Stimulated activated CD4-positive, alpha-beta T cell treated with anti-CD3 and anti-CD28 coated beads, Interleukin-1b, Interleukin-23, amount 100 ng/mL, for 48 hours (primary cell): Measurements from ENCODE around the gene GNG4.
"Not testable (repeated sequence)": the region's sequence is repeated elsewhere in the genome, so short reads cannot be mapped to it uniquely, and the experiment has no call there.

Experiments used
- DNase-seq: peaks from one replicate; pipeline ENCODE4 v3.0.0-alpha.2; 2020

The GNG4 gene

DNA sequence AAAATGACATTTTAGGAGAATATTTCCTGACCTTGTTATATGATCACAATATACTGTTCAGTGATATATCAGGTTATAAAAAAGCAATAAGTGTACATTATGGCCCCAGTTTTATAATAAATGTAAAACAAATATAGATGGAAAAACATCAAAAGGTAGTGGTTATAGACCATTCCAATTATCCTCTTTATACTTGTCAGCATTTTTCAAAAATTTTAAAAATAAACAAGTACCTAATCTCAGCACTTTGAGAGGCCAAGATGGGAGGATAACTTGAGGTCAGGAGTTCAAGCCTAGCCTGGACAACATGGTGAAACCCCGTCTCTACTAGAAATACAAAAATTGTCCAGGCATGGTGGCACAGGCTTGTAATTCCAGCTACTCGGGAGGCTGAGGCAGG is 75.7 kb downstream of the GNG4 start:
- DNase-seq = no peak

DNA sequence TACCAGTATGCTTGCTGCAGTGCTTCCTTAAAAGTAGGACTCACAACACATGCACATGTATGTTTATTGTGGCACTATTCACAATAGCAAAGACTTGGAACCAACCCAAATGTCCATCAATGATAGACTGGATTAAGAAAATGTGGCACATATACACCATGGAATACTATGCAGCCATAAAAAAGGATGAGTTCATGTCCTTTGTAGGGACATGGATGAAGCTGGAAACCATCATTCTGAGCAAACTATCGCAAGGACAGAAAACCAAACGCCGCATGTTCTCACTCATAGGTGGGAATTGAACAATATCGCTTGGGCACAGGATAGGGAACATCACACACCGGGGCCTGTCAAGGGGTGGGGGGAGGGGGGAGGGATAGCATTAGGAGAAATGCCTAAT is 76.6 kb downstream of the GNG4 start:
- not testable (repeated sequence) for DNase-seq

DNA sequence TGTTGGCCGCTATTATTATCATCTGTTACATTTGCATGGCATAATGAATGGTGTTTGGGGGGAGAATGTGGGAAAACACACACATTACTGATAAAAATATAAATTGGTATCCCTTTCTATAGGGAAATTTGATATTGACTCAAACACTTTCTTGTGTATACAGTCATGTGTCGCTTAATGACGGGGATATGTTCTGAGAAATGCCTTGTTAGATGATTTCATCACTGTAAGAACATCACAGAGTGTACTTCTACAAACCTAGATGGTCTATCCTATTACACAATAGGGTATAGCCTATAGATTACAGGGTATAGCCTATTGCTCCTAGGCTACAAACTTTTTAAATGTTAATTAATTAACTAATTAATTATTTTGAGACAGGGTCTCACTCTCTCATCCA is 78.1 kb downstream of the GNG4 start:
- no peak for DNase-seq

DNA sequence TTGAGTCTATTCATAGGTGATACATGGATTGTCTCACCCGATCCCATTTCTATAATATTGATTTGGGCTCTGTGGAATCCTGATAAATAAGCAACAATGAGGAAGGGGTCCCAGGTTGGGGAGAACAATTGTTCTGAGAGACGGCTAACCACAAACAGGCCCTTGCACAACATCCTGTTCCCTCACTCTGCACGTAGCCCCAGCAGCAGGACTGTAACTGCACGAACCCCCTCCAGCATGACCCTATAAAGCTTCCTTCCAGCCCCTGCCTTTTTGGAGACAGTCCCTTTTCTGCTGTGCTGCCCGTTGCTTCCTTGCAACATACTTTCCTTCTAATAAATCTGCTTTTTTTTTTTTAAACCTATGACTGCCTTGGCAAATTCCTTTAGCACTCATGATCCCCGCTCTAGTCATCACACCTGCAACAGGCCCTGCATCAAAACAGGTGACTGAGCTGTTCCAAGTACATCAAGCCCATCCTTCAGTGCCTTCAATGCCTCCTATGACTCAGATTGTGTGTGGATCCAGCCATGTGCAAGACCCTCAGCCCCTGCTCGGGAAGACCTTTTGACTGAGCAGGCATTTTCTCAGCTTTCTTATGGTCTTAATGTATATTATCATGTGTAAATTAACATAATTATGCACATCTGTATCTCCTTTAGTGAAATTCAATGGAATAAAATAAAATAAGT is 81.6 kb downstream of the GNG4 start:
- DNase-seq = no peak

DNA sequence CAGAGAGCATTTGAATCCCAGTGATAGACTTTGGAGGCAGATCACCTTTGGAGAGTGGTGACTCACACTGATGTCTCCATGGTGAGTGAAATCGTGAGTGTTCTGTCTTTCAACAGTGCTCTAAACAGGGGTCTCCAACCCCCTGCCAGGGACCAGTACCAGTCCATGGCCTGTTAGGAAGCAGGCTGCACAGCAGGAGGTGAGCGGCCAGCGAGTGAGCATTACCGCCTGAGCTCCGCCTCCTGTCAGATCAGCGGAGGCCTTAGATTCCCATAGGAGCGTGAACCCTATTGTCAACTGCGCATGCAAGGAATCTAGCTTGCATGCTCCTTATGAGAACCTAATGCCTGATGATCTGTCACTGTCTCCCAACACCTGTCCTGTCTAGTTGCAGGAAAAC is 83.5 kb downstream of the GNG4 start:
- no peak for DNase-seq

DNA sequence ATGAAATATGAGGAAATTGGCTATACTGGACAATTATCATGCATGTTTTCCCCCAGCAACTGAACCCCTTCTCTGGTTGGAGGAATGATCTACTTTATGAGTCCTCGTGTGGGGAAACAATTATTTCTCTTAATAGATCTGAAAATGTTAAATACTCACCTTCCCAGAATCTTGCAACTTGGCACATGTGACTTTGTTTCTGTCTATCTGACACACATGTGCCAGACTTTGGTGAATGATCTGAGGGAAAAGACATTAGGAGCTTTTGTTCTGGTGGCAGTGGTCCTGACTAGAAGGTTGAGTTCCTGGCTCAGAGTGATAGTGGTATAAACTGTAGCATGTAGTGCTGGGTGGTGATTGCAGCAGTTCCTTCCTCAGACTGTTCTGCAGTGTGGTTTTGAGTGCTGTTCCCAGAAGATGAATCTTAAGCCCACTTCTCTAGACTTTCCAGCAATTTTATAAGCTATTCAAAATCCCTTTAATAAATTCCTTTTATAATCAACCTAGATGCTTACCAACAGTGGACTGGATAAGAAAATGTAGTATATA is 86.0 kb downstream of the GNG4 start:
- DNase-seq = no peak

DNA sequence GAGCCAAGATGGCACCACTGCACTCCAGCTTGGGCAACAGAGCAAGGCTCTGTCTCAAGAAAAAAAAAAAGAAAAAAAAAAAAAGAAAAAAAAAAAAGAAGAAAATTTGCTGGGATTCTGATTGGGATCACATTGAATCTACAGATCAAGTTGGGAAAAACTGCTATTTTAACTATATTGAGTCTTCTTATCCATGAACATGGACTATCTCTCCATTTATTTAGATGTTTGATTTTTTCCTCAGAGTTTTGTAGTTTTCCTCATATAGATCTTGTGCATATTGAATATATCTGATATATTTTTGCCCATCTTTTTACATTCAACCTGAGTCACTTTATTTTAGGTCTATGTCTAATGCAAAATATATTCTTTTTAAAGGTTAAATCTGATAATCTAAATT is 87.0 kb downstream of the GNG4 start:
- DNase-seq = no peak

DNA sequence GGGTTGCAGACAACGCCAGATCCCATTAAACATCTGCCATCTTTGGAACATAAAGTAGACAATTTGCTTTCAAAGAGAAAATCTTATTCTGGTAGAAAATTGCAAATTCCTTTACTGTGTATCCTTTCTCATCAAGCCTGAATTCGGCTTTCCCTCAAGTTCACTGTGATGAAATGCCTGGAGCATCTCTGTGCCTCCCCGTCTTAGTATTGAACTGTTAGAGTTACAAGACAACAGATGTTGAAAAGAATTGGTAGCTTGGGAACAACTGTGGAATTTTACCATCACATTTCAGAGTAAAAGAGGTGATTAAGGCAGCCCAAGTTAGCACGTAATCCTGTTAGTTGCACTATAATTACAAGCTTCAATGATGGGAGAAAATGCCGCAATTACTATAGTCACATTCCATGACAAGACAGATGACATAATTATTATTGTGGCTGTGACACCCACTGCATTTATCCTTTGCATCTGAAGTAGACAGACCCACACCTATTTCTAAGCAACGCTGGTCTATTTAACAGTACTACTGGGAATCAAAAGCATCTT is 90.9 kb downstream of the GNG4 start:
- DNase-seq = no peak

DNA sequence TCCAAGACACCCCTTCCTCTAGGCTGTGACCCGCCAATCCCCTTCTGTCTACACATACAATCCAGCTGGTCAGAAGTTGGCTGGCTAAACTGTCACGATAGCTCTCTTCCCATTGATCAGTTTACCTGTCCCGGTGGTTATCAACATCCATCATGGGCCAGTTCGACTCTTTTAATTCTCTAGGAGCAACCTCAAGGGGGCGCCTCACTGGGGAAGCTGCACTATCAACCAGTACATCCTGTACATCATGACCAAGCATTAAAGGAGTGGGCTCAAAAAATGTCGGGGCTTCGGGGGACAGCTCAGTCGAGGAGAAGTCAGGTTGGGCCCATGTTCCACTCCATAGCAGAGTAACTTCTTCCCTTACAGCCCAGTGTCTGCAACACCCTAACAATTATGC is 92.1 kb downstream of the GNG4 start:
- no peak for DNase-seq

DNA sequence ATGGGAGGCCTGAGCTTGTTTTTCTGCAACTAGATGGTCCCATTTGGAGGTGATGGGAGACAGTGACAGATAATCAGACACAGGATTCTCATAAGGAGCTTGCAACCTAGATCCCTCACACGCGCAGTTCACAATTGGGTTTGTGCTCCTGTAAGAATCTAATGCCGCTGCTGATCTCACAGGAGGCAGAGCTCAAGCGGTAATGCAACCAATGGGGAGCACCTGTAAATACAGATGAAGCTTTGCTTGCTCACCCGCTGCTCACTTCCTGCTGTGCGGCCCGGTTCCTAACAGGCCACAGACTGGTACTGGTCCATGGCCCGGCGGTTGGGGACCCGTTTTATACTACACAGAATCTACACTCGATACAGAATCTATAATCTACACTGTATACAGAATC is 92.8 kb downstream of the GNG4 start:
- DNase-seq = no peak

DNA sequence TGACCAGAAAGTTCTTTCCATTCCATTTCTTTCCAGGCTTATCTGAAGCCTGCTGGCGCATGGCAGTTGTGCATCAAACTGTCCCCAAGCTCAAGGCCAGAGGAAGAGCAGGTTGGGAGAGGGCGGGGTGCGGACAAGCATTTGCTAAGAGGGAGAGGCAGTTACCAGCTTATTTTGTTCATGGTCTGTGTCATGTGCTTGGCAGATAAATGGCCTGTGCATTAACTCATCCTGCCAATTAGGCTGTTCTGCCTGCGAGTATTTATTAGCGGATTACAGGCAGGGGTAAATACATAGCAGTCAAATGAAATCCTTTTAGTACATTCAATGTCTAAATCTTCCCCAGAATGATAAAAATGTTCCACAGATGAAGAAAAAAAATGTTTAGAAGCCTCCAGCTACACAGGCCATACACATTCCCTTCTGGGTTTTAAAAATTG is 96.5 kb downstream of the GNG4 start:
- DNase-seq = no peak

DNA sequence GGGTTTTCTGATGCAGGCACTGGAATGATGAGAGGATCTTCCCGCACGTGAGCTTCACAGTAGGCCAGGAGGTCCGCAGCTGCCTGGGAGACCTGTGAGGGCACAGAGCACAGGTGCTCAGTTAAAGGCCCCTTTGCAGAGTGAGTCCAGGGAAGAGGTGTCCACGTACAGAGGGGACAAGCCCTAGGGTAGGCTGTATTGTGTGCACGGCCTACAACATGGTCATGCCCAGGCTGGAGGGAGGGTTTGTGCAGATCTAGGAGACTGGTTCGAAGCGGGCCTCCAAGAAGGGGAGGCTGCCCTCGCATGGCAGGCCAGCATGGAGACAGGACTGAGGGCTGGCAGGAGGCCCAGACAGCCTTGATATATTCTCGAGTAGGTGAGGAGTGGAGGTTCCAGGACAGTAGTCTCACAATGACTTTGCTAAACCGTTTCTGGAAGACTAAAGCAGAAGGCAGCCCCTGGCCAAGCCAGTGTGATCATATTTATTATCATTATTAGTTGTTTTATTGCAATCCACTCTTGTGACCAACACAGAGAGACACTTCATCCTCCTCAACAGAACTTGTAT is 97.4 kb downstream of the GNG4 start:
- DNase-seq = no peak

DNA sequence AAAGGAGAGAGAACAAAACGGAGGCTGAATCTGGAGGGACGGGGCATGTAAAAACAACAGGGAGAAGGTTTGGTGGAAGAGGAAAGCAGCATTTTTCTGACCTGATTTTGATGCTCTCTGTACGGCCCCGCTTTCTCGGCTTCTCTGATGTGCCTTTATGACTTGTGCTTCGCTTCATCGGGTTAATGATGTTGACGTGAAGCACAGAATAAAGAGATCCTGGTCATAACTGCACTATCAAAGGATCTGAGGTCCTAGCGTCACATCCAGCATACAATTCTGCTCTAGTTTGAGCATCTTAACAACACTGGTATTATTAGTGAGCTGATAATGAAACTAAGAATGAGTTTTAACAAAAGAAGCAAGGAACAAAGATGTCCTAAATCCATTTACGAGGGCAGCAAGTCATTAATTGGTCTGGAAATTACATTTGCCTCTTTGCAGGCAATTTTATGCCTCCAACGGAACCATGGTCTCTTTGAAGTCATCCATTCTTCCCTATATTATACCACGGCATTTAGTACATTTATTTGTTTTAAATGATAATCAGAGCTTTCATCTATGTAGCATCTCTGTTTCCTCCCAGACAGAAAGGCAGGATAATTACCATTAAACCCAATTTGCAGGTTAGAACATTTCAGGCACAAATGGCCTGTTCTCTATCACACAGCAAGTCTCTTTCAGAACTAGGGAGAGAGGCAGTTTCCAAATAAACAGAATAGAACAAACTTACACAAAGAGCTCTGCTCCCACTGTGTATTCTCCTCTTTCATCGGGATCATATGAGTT is 100.0 kb downstream of the GNG4 start:
- DNase-seq = no peak

DNA sequence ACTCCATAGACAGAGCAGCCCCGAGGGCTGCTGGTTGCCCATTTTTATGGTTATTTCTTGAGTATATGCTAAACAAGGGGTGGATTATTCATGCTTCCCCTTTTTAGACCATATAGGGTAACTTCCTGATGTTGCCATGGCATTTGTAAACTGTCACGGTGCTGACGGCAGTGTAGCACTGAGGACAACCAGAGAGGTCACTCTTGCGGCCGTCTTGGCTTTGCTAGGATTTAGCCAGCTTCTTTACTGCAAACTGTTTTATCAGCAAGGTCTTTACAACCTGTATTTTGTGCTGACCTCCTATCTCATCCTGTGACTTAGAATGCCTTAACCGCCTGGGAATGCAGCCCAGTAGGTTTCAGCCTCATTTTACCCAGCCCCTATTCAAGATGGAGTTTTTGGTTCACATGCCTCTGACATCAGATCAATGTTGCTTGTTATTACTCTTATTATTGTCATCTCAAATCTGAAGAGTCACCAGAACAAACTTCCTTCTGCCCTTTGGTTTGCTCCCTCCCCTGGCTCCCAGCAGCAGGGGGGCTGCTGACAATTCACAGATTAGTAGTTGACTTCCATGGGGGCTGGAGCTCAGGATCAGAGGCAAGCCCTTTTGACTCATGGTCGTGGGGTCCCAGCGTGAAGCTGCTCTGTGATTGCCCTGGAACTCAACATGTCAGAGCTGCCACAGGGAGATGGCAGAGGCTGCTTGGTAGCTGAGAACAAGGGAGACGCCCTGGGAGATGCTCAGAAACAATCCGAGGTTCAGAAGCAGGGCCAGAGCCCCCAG is 103.0 kb downstream of the GNG4 start:
- DNase-seq = not testable (repeated sequence)

DNA sequence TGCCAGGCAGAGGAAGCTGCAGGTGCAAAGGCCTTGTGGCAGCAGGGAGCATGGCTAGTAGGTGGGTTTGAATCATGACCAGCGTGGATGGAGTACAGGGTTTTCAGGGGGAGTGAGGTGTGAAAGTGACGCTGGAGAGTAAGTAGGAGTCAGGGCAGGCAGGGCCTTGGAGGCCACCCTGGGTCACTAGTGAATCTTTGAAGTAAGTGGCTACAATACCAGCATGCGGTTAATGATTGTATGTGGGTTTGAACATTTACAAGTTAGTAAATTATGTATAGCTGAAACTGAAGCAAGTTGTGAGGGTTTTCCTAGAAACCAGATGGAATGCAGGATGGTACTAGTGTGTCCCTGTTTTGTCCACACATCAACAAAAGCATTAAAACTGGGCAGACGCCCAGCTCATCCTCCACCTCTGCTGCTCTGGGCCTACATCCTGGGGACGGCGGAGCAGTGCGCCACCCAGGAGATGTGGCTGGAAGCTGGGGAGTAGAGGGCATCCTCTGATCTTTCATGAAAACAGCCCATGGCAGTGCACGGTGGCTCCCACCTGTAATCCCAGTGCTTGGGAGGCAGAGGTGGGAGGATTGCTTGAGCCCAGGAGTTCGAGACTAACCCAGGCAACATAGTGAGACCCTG is 104.2 kb downstream of the GNG4 start:
- DNase-seq = no peak

DNA sequence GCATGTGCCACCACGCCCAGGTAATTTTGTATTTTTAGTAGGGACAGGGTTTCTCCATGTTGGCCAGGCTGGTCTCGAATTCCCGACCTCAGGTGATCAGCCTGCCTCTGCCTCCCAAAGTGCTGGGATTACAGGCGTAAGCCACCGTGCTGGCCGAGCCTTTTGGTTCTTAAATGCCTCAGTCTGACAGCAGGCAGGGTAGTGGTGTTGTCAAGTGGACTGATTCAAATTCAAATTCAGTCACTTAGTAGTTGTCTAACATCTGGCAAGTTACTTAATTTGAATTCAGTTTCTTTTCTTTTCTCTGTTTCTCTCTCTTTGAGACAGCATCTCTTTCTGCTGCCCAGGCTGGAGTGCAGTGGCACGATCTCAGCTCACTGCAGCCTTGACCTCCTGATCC is 106.7 kb downstream of the GNG4 start:
- DNase-seq = not testable (repeated sequence)

DNA sequence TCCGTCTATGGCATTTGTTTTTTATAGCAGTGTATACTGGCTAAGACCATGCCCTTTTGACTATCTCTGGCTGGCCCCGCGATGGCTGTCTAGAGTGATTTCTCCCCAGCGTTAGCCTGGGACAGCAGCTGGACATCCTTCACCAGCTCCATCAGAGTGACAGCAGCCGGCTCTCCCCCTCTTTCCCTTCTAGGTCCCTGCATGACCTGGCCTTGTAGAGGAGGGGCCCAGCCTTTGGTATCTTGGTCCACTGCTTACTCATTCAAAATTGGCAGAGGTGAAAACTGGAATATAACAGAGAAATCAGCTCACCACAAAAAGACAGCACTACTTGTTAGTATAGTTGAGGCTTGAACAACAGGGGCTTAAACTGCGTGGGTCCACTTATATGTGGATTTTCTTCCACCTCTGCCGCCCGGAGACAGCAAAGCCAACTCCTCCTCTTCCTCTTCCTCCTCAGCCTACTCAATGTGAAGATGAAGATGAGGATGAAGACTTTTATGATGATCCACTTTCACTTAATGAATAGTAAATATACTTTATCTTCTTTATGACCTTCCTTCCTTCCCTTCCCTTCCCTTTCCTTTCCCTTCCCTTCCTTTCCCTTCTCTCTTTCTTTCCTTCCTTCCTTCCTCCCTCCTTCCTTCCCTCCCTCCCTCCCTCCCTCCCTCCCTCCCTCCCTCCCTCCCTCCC is 116.0 kb downstream of the GNG4 start:
- DNase-seq = no peak

DNA sequence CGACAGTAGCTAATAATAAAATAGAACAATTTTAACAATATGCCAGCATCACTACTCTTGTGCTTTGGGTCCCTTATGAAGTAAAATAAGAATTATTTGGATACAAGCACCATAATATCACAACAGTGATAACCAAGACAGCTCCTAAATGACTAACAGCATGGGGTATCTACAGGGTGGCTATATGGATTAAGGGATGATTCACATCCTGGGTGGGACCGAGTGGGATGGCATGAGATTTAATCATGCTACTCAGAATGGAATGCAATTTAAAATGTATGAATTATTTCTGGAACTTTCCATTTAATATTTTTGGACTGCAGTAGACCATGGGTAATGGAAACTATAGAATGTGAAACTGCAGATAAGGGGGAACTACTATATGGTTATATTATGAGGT is 117.2 kb downstream of the GNG4 start:
- no peak for DNase-seq

DNA sequence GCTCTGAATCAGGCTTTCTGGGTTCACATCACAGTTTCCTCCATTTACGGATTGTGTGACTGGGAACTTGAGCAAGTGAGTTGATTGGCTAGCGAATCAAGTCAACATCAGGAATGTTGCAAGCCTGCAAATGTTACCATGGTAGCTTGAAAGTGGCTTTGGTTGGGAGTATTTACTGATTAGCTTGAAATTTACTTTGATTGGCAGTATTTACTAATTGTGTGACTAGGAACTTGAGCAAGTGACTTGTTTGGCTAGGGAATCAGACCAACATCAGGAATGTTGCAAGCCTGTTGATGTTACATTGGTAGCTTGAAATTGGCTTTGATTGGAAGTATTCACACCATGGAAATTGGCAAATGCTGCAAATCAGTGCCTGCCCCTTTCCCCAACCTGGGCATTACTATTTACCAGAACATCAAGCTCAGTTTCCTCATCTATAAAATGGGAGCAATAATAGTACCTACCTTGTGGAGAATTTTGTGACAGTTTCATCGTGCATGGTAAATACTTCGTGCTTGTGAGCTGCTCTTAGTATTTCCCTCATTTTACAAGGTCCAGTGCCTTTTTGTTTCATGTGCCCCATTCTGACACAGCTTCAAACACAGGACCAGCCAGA is 122.3 kb downstream of the GNG4 start:
- no peak for DNase-seq

DNA sequence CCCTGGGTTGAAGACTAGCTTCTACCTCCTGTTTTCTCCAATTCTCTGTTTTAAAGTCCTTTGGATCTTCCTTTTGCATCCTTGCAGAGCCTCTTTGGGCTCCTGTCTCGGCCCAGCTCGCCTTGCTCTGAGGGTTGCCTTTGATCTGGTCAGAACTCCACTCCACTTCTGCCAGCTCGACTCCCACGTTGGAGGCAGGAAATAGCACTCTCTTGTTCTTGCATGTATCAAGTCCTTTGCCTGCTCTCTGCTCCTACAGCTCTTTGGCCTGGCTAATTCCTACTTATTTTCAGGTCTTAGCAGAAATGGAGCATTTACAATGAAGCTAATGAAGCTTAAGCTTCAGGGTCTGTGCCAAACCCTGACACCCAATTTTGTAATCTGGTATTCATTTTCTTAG is 124.3 kb downstream of the GNG4 start:
- no peak for DNase-seq

DNA sequence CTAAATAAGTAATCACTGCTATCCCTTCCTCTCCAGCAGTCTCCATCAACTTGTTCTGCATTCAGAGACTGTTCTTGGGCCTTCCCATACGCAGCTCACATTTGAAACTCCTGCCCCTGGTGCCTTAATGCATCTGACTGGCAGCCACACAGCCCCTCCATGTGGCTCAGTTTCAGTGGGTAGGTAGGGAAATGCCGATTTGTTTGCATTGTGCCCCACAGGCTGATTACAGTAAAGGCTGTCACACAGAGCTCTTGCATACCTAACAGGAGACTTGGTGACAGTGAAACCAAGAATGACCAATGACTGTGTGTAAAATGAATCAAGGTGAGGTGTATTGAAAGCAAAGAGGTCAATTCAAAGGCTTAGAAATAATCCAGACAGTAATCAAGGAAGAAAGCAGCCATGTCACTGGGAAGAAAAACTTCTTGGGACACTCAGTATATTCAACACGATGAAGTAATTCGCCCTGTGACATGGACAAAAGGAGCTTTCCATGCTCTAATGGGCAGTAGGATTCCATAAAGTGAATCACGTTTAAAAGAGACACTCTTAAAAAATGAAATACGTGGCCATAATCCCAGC is 132.6 kb downstream of the GNG4 start:
- DNase-seq = no peak
